Smooth muscle cell (in vitro differentiated cells): Measurements from ENCODE around the gene ARMC3. TPM values are rescaled to one million over a fixed set of nuclear protein-coding genes. Genes with fewer than 3 reads are reported as not detected.

ENCODE experiments used
- DNase-seq: peaks from one replicate; lab custom pipeline; 2025; ENCODE audit not compliant: unreplicated experiment; lab: John Stamatoyannopoulos, UW
- H2AFZ ChIP-seq: fragments of 200-600 bp; sonication (generic); 2 replicates; pipeline ENCODE4 v1.6.0; 2016; ENCODE audit warnings: antibody characterized with exemption, low read depth, mild to moderate bottlenecking
- H3F3A ChIP-seq: fragments of 200-600 bp; sonication (generic); 2 replicates; pipeline ENCODE4 v1.6.0; 2017; ENCODE audit warnings: antibody characterized with exemption, low read depth
- H3K27ac ChIP-seq: fragments of 200-600 bp; sonication (generic); 2 replicates; pipeline ENCODE4 v1.5.1; 2016; ENCODE audit warnings: low read depth, mild to moderate bottlenecking
- H3K27me3 ChIP-seq: fragments of 200-600 bp; sonication (generic); 2 replicates; pipeline ENCODE4 v1.6.1; 2016; ENCODE audit warnings: low read depth, mild to moderate bottlenecking
- H3K36me3 ChIP-seq: fragments of 200-600 bp; sonication (generic); 2 replicates; pipeline ENCODE4 v1.5.1; 2016; ENCODE audit warnings: low read depth
- H3K4me1 ChIP-seq: fragments of 200-600 bp; sonication (generic); 2 replicates; pipeline ENCODE4 v1.5.1; 2016; ENCODE audit warnings: low read depth
- H3K4me2 ChIP-seq: fragments of 200-600 bp; sonication (generic); 2 replicates; pipeline ENCODE4 v1.6.0; 2016; ENCODE audit warnings: mild to moderate bottlenecking
- H3K4me3 ChIP-seq: fragments of 200-600 bp; sonication (generic); 2 replicates; pipeline ENCODE4 v1.5.1; 2016; ENCODE audit warnings: mild to moderate bottlenecking
- H3K79me2 ChIP-seq: fragments of 200-600 bp; sonication (generic); 2 replicates; pipeline ENCODE4 v1.6.0; 2016; ENCODE audit warnings: low read depth, mild to moderate bottlenecking
- H3K9ac ChIP-seq: fragments of 200-600 bp; sonication (generic); 2 replicates; pipeline ENCODE4 v1.6.0; 2016; ENCODE audit warnings: low read depth
- H3K9me3 ChIP-seq: fragments of 200-600 bp; sonication (generic); replicated peaks from 2 replicates; pipeline ENCODE4 v1.5.1; 2016; ENCODE audit warnings: low read depth
- H4K20me1 ChIP-seq: fragments of 200-600 bp; sonication (generic); 2 replicates; pipeline ENCODE4 v1.6.0; 2016; ENCODE audit warnings: low read depth
- CTCF ChIP-seq: fragments of 200-600 bp; sonication (generic); IDR thresholded peaks from 2 replicates; pipeline ENCODE4 v1.5.1; 2017; ENCODE audit warnings: borderline replicate concordance, mild to moderate bottlenecking, antibody characterized with exemption; ENCODE audit not compliant: insufficient read depth, poor library complexity, severe bottlenecking
- WGBS: methylation state at CpG from one replicate; pipeline ENCODE4 v1.1.7; 2016; ENCODE audit warnings: low lambda C conversion rate; 5-methylcytosine and 5-hydroxymethylcytosine counted together
- polyA plus RNA-seq: library from polyadenylated mRNA; unstranded; fragments of >200 nt; fragmentation: Nextera tagmentation; extraction: Ambion mirVana; gene quantifications from 2 replicates; pipeline ENCODE4 v1.2.1, GENCODE V29; 2016
- total RNA-seq: library from RNA; depleted of rRNA; stranded (reverse); fragments of >200 nt; gene quantifications from 2 replicates; pipeline ENCODE4 v1.2.3, GENCODE V29; 2014

ARMC3 gene
- total and polyA plus RNA-seq, 2 experiments from 2014 or later: 0.46 TPM; not detected in 1

GRCh38 chr10:22942437-22942836 is 14.6 kb downstream of the ARMC3 start:
- peaks cover 4% of the 10 kb centered on the region for H3K27me3 ChIP-seq
- H3K27ac ChIP-seq: no peak overlapping the region
- no peaks in the 10 kb centered on the region for H3K79me2 ChIP-seq
- no peak overlapping the region for H3K4me3 ChIP-seq
- H3F3A ChIP-seq: no peaks in the 10 kb centered on the region
- 90% methylated on average over 1 of the region's 1 CpG for WGBS
- H4K20me1 ChIP-seq: no peaks in the 10 kb centered on the region
- no peak for TF ChIP-seq CTCF
- H2AFZ ChIP-seq: no peak overlapping the region
- no peak overlapping the region for H3K9ac ChIP-seq
- H3K36me3 ChIP-seq: no peaks in the 10 kb centered on the region
- no peaks in the 10 kb centered on the region for H3K4me1 ChIP-seq
- peaks cover 4% of the 10 kb centered on the region for H3K9me3 ChIP-seq
- DNase-seq: no peak
- no peak overlapping the region for H3K4me2 ChIP-seq

- Histone ChIP-seq H3K79me2 (no peaks in the 10 kb centered on the region), H3K36me3 (no peaks in the 10 kb centered on the region), H3K27ac (no peak overlapping the region), H3K9me3 (peaks cover 4% of the 10 kb centered on the region), H3K4me2 (no peak overlapping the region), H2AFZ (no peak overlapping the region), H4K20me1 (no peaks in the 10 kb centered on the region), H3K9ac (no peak overlapping the region), H3K4me3 (no peak overlapping the region), H3K27me3 (peaks cover 4% of the 10 kb centered on the region), H3K4me1 (no peaks in the 10 kb centered on the region), H3F3A (no peaks in the 10 kb centered on the region)
- no peak for TF ChIP-seq CTCF
- 93% methylated on average over 2 of the region's 2 CpGs for WGBS
- DNase-seq: no peak
Measured at GRCh38 chr10:22945934-22946673, 18.3 kb downstream of the ARMC3 start.

GRCh38 chr10:22954970-22955369 is 27.1 kb downstream of the ARMC3 start:
- no peak overlapping the region for H3K9ac ChIP-seq
- no peaks in the 10 kb centered on the region for H3K4me1 ChIP-seq
- no peaks in the 10 kb centered on the region for H3K79me2 ChIP-seq
- H3K9me3 ChIP-seq: no peaks in the 10 kb centered on the region
- no peaks in the 10 kb centered on the region for H3K36me3 ChIP-seq
- no peak overlapping the region for H3K27ac ChIP-seq
- no peaks in the 10 kb centered on the region for H3K27me3 ChIP-seq
- DNase-seq: no peak
- H4K20me1 ChIP-seq: no peaks in the 10 kb centered on the region
- no peak overlapping the region for H2AFZ ChIP-seq
- WGBS: 87% methylated on average over 3 of the region's 3 CpGs
- no peak overlapping the region for H3K4me2 ChIP-seq
- no peak for TF ChIP-seq CTCF
- no peak overlapping the region for H3K4me3 ChIP-seq
- no peaks in the 10 kb centered on the region for H3F3A ChIP-seq

DNA sequence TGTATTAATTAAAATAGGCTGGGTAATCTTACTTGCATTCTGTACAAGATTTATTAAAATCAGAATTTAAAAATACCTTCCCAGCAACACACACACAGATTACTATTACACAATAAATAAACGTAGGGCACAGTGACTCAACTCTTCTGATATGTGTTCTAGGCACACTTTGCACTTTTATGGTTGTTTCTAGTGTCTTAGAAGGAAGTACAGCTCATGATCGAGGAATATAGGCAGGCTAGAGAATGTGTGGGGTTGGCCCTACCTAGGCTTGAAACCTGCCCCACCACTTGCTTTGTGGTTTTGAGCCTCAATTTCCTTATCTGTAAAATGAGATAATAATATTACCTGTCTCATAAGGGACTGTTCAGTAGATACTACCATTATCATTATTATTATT is 30.5 kb downstream of the ARMC3 start:
- DNase-seq: no peak
- Histone ChIP-seq H3K36me3 (no peaks in the 10 kb centered on the region), H3K4me2 (no peak overlapping the region), H3K9ac (no peak overlapping the region), H3K27me3 (no peaks in the 10 kb centered on the region), H3K79me2 (no peaks in the 10 kb centered on the region), H3K9me3 (no peaks in the 10 kb centered on the region), H3F3A (no peaks in the 10 kb centered on the region), H3K4me3 (no peak overlapping the region), H3K4me1 (no peaks in the 10 kb centered on the region), H2AFZ (no peak overlapping the region), H4K20me1 (no peaks in the 10 kb centered on the region), H3K27ac (no peak overlapping the region)
- no peak for TF ChIP-seq CTCF
- WGBS: 75% methylated on average over 2 of the region's 2 CpGs
